ENCODE results near the gene ATG4A. TPM values are rescaled to one million over a fixed set of nuclear protein-coding genes. Genes with fewer than 3 reads are reported as not detected.
A peak's percentile ranks its signal among the peaks of the same experiment; 100 is the strongest.

The ATG4A gene
- total RNA-seq, 1 donor from 2014 or later = 23.4 TPM

DNA sequence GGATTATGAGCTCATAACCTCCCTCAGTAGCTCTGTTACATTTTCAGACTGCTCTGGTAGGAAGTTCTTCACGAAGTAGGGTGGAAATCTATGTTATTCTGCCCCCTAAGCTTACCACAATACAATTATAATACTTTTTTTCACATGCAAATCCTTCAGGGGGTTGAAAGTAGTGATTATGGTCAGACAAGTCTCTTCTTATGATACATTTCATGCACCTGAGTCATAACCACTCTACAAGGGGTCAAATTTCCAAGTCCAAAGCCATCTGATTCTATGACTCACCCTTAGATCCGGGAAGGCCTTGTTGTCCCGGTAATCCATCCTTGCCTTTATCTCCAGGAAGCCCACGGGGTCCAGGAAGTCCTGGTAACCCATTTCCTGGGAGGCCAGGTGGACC lies 95.2 kb downstream of the ATG4A start:
- no peaks in the 10 kb centered on the region for H3K9me3 Mint-ChIP-seq (ENCODE audit: unreplicated experiment)
- H3K27ac Mint-ChIP-seq (ENCODE audit: unreplicated experiment) = no peak overlapping the region
- H3K27me3 Mint-ChIP-seq (ENCODE audit: unreplicated experiment) = no peaks in the 10 kb centered on the region
- no peak for DNase-seq (ENCODE audit: low spot score)
- TF ChIP-seq, protein P1, sequence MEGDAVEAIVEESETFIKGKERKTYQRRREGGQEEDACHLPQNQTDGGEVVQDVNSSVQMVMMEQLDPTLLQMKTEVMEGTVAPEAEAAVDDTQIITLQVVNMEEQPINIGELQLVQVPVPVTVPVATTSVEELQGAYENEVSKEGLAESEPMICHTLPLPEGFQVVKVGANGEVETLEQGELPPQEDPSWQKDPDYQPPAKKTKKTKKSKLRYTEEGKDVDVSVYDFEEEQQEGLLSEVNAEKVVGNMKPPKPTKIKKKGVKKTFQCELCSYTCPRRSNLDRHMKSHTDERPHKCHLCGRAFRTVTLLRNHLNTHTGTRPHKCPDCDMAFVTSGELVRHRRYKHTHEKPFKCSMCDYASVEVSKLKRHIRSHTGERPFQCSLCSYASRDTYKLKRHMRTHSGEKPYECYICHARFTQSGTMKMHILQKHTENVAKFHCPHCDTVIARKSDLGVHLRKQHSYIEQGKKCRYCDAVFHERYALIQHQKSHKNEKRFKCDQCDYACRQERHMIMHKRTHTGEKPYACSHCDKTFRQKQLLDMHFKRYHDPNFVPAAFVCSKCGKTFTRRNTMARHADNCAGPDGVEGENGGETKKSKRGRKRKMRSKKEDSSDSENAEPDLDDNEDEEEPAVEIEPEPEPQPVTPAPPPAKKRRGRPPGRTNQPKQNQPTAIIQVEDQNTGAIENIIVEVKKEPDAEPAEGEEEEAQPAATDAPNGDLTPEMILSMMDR (IDR thresholded peaks at IDR 0.05; ENCODE audit: unreplicated experiment) = no peak
- H3K36me3 Mint-ChIP-seq (ENCODE audit: low read depth, unreplicated experiment) = no peaks in the 10 kb centered on the region
- H3K4me1 Mint-ChIP-seq (ENCODE audit: unreplicated experiment) = no peaks in the 10 kb centered on the region
- no peak overlapping the region for H3K4me3 Mint-ChIP-seq (ENCODE audit: unreplicated experiment)

DNA sequence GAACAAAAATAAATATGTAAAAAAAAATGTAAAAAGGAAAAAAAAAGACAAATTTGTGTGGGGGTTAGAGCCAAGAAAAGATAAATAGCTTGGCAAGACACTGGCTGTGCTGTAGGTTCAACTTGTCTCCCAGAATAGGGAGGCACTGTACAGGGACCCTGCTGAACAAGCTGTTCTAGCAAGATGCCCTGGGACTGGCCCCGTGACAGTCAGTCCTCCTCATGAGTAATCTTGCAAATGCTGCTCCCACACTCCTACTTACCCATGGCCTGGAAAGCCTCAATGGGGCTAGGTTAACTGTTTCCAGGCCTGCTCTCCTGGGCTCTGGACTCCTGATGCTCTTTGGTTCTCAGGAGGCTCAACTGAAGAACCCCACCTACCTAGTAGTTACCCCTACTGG lies 106.8 kb downstream of the ATG4A start:
- Mint-ChIP-seq H3K27ac (ENCODE audit: unreplicated experiment) (no peak overlapping the region), H3K4me1 (ENCODE audit: unreplicated experiment) (peaks cover 7% of the 10 kb centered on the region), H3K27me3 (ENCODE audit: unreplicated experiment) (no peaks in the 10 kb centered on the region), H3K9me3 (ENCODE audit: unreplicated experiment) (no peaks in the 10 kb centered on the region), H3K4me3 (ENCODE audit: unreplicated experiment) (no peak overlapping the region), H3K36me3 (ENCODE audit: low read depth, unreplicated experiment) (no peaks in the 10 kb centered on the region)
- no peak for DNase-seq (ENCODE audit: low spot score)
- TF ChIP-seq, protein P1 (IDR thresholded peaks at IDR 0.05; ENCODE audit: unreplicated experiment) = no peak

DNA sequence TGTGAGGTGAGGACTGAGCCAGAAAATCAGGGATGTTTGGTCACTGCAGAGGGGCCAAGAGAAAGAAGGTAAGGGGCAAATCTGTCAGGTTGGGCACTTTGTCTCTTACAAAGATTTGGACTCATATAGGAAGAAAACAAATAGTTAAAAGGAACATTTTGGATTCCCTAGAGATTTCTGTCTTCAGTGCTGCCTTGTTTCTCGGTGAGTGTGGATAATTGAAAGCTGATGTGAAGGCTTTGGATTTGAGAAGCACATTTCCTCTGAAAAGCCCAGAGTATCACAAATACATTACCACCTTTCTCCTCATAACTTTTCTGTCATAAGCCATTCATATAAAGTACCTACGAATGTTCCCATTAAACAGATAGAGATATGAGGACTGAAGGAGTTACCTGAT lies 107.5 kb downstream of the ATG4A start:
- H3K4me3 Mint-ChIP-seq (ENCODE audit: unreplicated experiment) = no peak overlapping the region
- TF ChIP-seq, protein P1 (IDR thresholded peaks at IDR 0.05; ENCODE audit: unreplicated experiment) = no peak
- no peak overlapping the region for H3K27ac Mint-ChIP-seq (ENCODE audit: unreplicated experiment)
- H3K27me3 Mint-ChIP-seq (ENCODE audit: unreplicated experiment) = no peaks in the 10 kb centered on the region
- H3K4me1 Mint-ChIP-seq (ENCODE audit: unreplicated experiment) = peaks cover 9% of the 10 kb centered on the region
- H3K9me3 Mint-ChIP-seq (ENCODE audit: unreplicated experiment) = no peaks in the 10 kb centered on the region
- no peak for DNase-seq (ENCODE audit: low spot score)
- no peaks in the 10 kb centered on the region for H3K36me3 Mint-ChIP-seq (ENCODE audit: low read depth, unreplicated experiment)

DNA sequence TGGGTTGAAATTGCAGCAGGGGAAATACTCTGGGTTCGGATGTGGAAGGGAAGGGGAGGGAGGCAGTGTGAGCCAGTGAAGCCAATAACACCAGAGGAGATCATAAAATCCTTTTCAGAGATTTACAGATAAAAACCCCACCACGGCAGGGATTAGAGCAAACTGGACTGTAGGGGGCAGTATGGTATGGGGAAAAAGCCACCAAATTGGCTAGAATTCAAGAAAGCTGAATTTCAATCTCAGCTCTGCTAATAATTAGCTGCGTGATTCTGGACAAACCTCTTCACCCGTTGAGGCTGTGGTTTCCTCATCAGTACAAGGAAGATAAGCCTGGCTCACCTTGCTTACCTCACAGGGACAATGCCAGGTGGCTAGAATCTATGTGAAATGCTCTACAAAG lies 108.1 kb downstream of the ATG4A start:
- H3K27ac Mint-ChIP-seq (ENCODE audit: unreplicated experiment) = no peak overlapping the region
- TF ChIP-seq, protein P1 (IDR thresholded peaks at IDR 0.05; ENCODE audit: unreplicated experiment) = peak; percentile 50
- H3K9me3 Mint-ChIP-seq (ENCODE audit: unreplicated experiment) = no peaks in the 10 kb centered on the region
- peak; percentile 28 for DNase-seq (ENCODE audit: low spot score)
- H3K36me3 Mint-ChIP-seq (ENCODE audit: low read depth, unreplicated experiment) = no peaks in the 10 kb centered on the region
- H3K4me3 Mint-ChIP-seq (ENCODE audit: unreplicated experiment) = no peak overlapping the region
- peaks cover 11% of the 10 kb centered on the region for H3K4me1 Mint-ChIP-seq (ENCODE audit: unreplicated experiment)
- H3K27me3 Mint-ChIP-seq (ENCODE audit: unreplicated experiment) = peaks cover under 1% of the 10 kb centered on the region

DNA sequence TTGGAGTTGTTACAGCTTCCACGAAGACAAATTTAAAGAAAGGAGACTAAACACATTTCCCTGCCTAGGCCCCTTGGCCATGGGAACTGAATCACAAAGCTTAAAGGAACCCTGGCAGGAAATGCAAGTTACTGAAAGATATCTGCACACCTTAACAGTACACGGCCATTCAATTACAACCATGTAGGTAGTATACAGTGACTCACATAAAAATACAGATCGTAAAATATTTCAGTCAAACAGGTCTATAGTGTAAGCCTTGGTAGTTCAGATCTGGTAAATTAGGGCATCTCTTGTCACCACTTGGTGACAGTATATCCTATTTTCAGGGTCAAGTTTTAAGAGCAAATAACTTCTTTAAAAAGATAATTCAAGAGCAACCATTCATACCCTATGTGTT lies 112.0 kb downstream of the ATG4A start:
- DNase-seq (ENCODE audit: low spot score) = no peak
- Mint-ChIP-seq H3K9me3 (ENCODE audit: unreplicated experiment) (no peaks in the 10 kb centered on the region), H3K36me3 (ENCODE audit: low read depth, unreplicated experiment) (no peaks in the 10 kb centered on the region), H3K4me1 (ENCODE audit: unreplicated experiment) (peaks cover 14% of the 10 kb centered on the region), H3K4me3 (ENCODE audit: unreplicated experiment) (no peak overlapping the region), H3K27ac (ENCODE audit: unreplicated experiment) (no peak overlapping the region), H3K27me3 (ENCODE audit: unreplicated experiment) (peaks cover 2% of the 10 kb centered on the region)
- TF ChIP-seq, protein P1 (IDR thresholded peaks at IDR 0.05; ENCODE audit: unreplicated experiment) = no peak

Other genes with a start within 250 kb of the ATG4A start
- gene TEX13B, start 109.4 kb upstream of the ATG4A start, total RNA-seq (ENCODE audit: unreplicated experiment) = not detected
- 0.56 TPM for gene VSIG1, start 46.7 kb upstream of the ATG4A start, total RNA-seq (ENCODE audit: unreplicated experiment)
- 49.2 TPM for gene PSMD10, start 236 bp upstream of the ATG4A start, total RNA-seq (ENCODE audit: unreplicated experiment)